Keratinocyte (primary cell): ENCODE measurements around the gene C22orf15.

Experiments
- EZH2 ChIP-seq: IDR thresholded peaks from one replicate; pipeline ENCODE4 v1.6.1; 2012; ENCODE audit warnings: inconsistent platforms, mild to moderate bottlenecking, low read length, moderate library complexity
- TF ChIP-seq, protein P1 (sequence below), 3 experiments: IDR thresholded peaks in 1 of 3; conservative IDR thresholded peaks in 1 of 3; optimal IDR thresholded peaks in 1 of 3; 2 replicates in 2 of 3; 3 replicates in 1 of 3; pipeline versions ENCODE3 to v1.5.1; 2011; ENCODE audit warnings: low read length in 3 of 3, mild to moderate bottlenecking in 3 of 3, moderate library complexity in 2 of 3, control low read depth in 1 of 3, inconsistent platforms in 1 of 3; ENCODE audit not compliant: insufficient read depth in 2 of 3; ENCODE audit errors: extremely low read depth in 1 of 3

DNA sequence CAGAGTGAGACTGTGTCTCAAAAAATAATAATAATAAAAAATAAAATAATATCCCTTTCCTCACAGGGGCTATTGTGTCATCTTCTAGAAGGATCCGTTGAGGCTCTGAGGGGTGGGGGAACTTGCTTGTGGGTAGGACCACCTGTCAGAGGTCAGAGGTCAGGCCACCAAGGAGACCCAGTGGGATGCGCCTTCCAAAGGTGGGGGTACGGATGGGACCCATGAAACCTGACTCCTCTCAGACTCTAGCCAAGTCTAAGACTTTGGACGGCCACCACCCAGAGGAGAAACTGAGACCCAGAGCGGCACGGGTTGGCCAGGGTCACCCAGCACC lies 9.5 kb downstream of the C22orf15 start:
- no peak for TF ChIP-seq EZH2
- TF ChIP-seq, protein P1, sequence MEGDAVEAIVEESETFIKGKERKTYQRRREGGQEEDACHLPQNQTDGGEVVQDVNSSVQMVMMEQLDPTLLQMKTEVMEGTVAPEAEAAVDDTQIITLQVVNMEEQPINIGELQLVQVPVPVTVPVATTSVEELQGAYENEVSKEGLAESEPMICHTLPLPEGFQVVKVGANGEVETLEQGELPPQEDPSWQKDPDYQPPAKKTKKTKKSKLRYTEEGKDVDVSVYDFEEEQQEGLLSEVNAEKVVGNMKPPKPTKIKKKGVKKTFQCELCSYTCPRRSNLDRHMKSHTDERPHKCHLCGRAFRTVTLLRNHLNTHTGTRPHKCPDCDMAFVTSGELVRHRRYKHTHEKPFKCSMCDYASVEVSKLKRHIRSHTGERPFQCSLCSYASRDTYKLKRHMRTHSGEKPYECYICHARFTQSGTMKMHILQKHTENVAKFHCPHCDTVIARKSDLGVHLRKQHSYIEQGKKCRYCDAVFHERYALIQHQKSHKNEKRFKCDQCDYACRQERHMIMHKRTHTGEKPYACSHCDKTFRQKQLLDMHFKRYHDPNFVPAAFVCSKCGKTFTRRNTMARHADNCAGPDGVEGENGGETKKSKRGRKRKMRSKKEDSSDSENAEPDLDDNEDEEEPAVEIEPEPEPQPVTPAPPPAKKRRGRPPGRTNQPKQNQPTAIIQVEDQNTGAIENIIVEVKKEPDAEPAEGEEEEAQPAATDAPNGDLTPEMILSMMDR (optimal IDR thresholded peaks at IDR 0.05 in 1 of 3, IDR thresholded peaks at IDR 0.05 in 1 of 3, conservative IDR thresholded peaks at IDR 0.05 in 1 of 3; ENCODE audit: extremely low read depth in 1 of 3, insufficient read depth in 2 of 3, low read length in 3 of 3), result no peak
